ENCODE data around the gene DMRT3. TPM values are rescaled to one million over a fixed set of nuclear protein-coding genes. Genes with fewer than 3 reads are reported as not detected.

Gene DMRT3, protein sequence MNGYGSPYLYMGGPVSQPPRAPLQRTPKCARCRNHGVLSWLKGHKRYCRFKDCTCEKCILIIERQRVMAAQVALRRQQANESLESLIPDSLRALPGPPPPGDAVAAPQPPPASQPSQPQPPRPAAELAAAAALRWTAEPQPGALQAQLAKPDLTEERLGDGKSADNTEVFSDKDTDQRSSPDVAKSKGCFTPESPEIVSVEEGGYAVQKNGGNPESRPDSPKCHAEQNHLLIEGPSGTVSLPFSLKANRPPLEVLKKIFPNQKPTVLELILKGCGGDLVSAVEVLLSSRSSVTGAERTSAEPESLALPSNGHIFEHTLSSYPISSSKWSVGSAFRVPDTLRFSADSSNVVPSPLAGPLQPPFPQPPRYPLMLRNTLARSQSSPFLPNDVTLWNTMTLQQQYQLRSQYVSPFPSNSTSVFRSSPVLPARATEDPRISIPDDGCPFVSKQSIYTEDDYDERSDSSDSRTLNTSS
- total RNA-seq: not detected
- long read RNA-seq: 0 reads

- DNase-seq (no peak), ATAC-seq (no peak)
- intact Hi-C loops (cut with DNase I): no loop called here
Measured at GRCh38 chr9:976258-976942, at the start of gene DMRT3. Gene DMRT3 (plus strand): TSS chr9:976655. CDS start chr9:977002, 347 bp downstream.

- ATAC-seq (no peak), DNase-seq (no peak)
- intact Hi-C loops (cut with DNase I): no loop called here
Measured at GRCh38 chr9:926976-927375, 49.5 kb upstream of the DMRT3 start.

- ATAC-seq: no peak
- intact Hi-C loops (cut with DNase I): no loop called here
Measured at GRCh38 chr9:928363-929042, 48.0 kb upstream of the DMRT3 start.

GRCh38 chr9:929719-930118, 46.7 kb upstream of the DMRT3 start:
- ATAC-seq (no peak), DNase-seq (no peak)
- intact Hi-C loops (cut with DNase I): no loop called here

More at GRCh38 chr9:928363-929042, 48.0 kb upstream of the DMRT3 start:
- no peak for DNase-seq

DNA sequence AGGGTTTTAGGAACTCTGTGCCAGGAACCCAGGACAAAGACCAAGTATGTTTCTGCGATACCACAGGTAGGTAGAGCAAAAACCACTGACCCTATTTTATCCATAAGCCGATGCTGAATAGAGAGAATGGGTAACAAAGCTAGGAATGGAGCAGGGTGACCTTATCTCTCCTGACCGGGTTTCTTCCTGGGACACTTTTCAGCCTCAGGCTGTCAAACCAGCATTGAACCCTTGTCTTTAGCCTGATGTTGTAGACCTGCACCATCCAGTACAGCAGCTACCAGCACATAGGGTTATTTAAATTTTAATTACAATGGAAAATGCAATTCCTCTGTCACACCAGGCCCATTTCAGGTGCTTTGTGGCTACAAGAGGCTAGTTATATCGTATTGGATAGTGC, 43.1 kb upstream of the DMRT3 start:
- ATAC-seq: no peak
- intact Hi-C loops (cut with DNase I): no loop called here
- no peak for DNase-seq

GRCh38 chr9:935348-935965, 41.0 kb upstream of the DMRT3 start:
- peak in 1 of 2 donors; percentile 80 for ATAC-seq

GRCh38 chr9:942805-943580, 33.5 kb upstream of the DMRT3 start:
- intact Hi-C loops (cut with DNase I): no loop called here
- ATAC-seq: no peak
- DNase-seq: no peak

More at GRCh38 chr9:935348-935965, 41.0 kb upstream of the DMRT3 start:
- intact Hi-C loops (cut with DNase I): no loop called here
- no peak for DNase-seq

- no peak for DNase-seq
- intact Hi-C loops (cut with DNase I): no loop called here
- no peak for ATAC-seq
Measured at GRCh38 chr9:947985-948384, 28.5 kb upstream of the DMRT3 start.

DNA sequence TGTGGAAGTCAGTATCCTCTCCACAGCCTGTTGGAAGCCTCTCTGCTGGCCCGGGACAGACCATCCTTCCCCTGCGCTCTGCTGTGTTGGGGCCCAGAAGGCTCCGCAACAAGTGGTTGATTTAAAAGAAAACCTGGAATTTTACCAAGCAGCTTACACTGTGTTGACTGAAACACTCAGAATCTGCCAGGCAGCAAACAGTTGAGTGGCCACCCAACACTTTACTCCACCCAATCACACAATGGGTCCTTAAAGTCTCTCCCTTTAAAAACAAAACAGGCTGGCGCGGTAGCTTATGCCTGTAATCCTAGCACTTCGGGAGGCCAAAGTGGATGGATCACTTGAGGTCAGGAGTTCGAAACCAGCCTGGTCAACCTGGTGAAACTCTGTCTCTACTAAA, 28.0 kb upstream of the DMRT3 start:
- DNase-seq: no peak
- intact Hi-C loops (cut with DNase I): no loop called here

DNA sequence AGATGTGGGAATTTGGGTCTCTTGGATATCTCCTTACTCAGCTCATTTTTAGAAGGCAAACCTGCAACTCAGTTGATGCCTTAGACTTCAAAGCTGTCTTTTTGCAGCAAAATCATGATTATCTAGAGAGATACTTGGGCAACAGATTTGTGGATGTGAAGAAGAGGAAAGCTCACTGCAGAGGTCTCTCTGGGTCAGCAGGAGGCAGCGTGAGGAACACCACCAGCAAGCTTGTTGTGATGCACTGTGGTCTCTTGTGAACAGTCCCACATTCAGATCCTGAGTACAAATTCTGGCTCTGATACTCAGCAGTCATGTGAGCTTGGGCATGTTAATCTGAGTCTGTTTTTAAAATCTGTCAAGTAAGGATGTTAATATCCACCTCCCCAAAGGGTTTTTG, 26.3 kb upstream of the DMRT3 start:
- intact Hi-C loops (cut with DNase I): no loop called here
- ATAC-seq: no peak
- no peak for DNase-seq

More for the DNA sequence above, 28.0 kb upstream of the DMRT3 start:
- ATAC-seq: no peak

- intact Hi-C loops (cut with DNase I): no loop called here
- ATAC-seq (no peak), DNase-seq (no peak)
Measured at GRCh38 chr9:952546-952945, 23.9 kb upstream of the DMRT3 start.

- intact Hi-C loops (cut with DNase I): no loop called here
- DNase-seq: no peak
- ATAC-seq: no peak
Measured at GRCh38 chr9:959105-959504, 17.4 kb upstream of the DMRT3 start.

DNA sequence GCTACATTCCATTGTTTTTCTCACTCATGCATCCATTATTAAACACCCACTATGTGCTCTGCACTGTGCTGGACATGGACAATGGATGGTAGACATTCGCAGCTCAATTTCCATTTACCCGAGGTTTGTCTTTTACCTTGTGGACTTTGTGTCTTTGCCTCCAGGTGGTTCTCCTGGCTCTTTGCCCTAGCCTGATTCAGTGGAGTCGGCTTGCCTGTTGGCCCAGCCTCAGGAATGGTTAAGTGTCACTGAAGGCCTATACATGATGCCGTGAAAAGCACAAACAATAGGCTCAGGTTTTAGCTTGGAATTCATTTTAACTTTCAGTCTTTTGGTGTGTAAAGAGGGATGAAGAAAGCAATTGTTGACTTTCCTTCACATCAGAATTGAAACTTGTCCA, 16.5 kb upstream of the DMRT3 start:
- DNase-seq (no peak), ATAC-seq (no peak)
- intact Hi-C loops (cut with DNase I): no loop called here

- DNase-seq: no peak
- no peak for ATAC-seq
- intact Hi-C loops (cut with DNase I): no loop called here
Measured at GRCh38 chr9:962023-962422, 14.4 kb upstream of the DMRT3 start.

- intact Hi-C loops (cut with DNase I): no loop called here
- ATAC-seq (no peak), DNase-seq (no peak)
Measured at GRCh38 chr9:965497-965896, 11.0 kb upstream of the DMRT3 start.

DNA sequence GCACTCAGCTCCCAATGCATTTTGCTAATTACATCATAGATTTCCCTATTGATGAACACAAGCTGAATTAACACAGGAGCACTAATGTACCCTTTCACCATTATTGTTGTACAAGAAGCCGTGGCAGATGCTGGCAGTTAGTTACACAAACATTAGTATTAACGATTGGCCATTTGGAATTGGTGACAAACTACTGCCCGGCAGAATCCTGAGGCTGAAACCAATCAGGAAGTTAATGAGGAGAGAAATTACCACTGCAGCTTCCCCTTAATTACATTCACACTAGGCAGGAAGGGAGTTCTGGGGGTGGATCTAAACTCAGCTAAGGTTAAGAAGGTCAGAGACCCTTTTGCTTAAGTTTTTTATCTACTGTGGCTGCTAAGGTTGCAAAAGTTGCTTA, 9.6 kb upstream of the DMRT3 start:
- ATAC-seq (no peak), DNase-seq (no peak)
- intact Hi-C loops (cut with DNase I): no loop called here

GRCh38 chr9:967436-967835, 9.0 kb upstream of the DMRT3 start:
- no peak for DNase-seq
- intact Hi-C loops (cut with DNase I): no loop called here
- no peak for ATAC-seq

GRCh38 chr9:967903-968641, 8.4 kb upstream of the DMRT3 start:
- ATAC-seq: no peak
- no peak for DNase-seq
- intact Hi-C loops (cut with DNase I): no loop called here
